ENCODE measurements around the gene ENG.
"Not testable (repeated sequence)": the region's sequence is repeated elsewhere in the genome, so short reads cannot be mapped to it uniquely, and the experiment has no call there.

- not testable (repeated sequence) for TF ChIP-seq EP300 (IDR thresholded peaks at IDR 0.05); CEBPB (IDR thresholded peaks at IDR 0.05); MYC (IDR thresholded peaks at IDR 0.05; ENCODE audit: borderline replicate concordance, low read length); POLR2A (IDR thresholded peaks at IDR 0.05; ENCODE audit: low read length); CHD4 (IDR thresholded peaks at IDR 0.05; ENCODE audit: borderline replicate concordance); RAD21 (conservative IDR thresholded peaks at IDR 0.05 in 1 of 2, IDR thresholded peaks at IDR 0.05 in 1 of 2); JUN (IDR thresholded peaks at IDR 0.05); MAX (IDR thresholded peaks at IDR 0.05); POLR2AphosphoS2 (conservative IDR thresholded peaks at IDR 0.05; ENCODE audit: low read length); ZC3H11A (IDR thresholded peaks at IDR 0.05)
- TF ChIP-seq, protein P1, sequence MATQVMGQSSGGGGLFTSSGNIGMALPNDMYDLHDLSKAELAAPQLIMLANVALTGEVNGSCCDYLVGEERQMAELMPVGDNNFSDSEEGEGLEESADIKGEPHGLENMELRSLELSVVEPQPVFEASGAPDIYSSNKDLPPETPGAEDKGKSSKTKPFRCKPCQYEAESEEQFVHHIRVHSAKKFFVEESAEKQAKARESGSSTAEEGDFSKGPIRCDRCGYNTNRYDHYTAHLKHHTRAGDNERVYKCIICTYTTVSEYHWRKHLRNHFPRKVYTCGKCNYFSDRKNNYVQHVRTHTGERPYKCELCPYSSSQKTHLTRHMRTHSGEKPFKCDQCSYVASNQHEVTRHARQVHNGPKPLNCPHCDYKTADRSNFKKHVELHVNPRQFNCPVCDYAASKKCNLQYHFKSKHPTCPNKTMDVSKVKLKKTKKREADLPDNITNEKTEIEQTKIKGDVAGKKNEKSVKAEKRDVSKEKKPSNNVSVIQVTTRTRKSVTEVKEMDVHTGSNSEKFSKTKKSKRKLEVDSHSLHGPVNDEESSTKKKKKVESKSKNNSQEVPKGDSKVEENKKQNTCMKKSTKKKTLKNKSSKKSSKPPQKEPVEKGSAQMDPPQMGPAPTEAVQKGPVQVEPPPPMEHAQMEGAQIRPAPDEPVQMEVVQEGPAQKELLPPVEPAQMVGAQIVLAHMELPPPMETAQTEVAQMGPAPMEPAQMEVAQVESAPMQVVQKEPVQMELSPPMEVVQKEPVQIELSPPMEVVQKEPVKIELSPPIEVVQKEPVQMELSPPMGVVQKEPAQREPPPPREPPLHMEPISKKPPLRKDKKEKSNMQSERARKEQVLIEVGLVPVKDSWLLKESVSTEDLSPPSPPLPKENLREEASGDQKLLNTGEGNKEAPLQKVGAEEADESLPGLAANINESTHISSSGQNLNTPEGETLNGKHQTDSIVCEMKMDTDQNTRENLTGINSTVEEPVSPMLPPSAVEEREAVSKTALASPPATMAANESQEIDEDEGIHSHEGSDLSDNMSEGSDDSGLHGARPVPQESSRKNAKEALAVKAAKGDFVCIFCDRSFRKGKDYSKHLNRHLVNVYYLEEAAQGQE (IDR thresholded peaks at IDR 0.05) = not testable (repeated sequence)
- TF ChIP-seq, protein P2, sequence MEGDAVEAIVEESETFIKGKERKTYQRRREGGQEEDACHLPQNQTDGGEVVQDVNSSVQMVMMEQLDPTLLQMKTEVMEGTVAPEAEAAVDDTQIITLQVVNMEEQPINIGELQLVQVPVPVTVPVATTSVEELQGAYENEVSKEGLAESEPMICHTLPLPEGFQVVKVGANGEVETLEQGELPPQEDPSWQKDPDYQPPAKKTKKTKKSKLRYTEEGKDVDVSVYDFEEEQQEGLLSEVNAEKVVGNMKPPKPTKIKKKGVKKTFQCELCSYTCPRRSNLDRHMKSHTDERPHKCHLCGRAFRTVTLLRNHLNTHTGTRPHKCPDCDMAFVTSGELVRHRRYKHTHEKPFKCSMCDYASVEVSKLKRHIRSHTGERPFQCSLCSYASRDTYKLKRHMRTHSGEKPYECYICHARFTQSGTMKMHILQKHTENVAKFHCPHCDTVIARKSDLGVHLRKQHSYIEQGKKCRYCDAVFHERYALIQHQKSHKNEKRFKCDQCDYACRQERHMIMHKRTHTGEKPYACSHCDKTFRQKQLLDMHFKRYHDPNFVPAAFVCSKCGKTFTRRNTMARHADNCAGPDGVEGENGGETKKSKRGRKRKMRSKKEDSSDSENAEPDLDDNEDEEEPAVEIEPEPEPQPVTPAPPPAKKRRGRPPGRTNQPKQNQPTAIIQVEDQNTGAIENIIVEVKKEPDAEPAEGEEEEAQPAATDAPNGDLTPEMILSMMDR (IDR thresholded peaks at IDR 0.05) = not testable (repeated sequence)
- TF ChIP-seq, protein P3, sequence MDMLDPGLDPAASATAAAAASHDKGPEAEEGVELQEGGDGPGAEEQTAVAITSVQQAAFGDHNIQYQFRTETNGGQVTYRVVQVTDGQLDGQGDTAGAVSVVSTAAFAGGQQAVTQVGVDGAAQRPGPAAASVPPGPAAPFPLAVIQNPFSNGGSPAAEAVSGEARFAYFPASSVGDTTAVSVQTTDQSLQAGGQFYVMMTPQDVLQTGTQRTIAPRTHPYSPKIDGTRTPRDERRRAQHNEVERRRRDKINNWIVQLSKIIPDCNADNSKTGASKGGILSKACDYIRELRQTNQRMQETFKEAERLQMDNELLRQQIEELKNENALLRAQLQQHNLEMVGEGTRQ (IDR thresholded peaks at IDR 0.05) = not testable (repeated sequence)
These were observed 8.8 kb downstream of the ENG start for GRCh38 chr9:127845619-127846018.
